WERI-Rb-1 (cell line): Measurements from ENCODE around the gene HP1BP3.

Experiments used
- DNase-seq: peaks from one replicate; pipeline ENCODE4 v3.0.0-alpha.2; 2020
- H3K27ac ChIP-seq: fragments of 250-450 bp; sonication (Bioruptor Pico); 2 replicates; pipeline ENCODE4 v1.5.1; 2020; ENCODE audit warnings: mild to moderate bottlenecking, moderate library complexity
- H3K27me3 ChIP-seq: fragments of 250-450 bp; sonication (Bioruptor Pico); 2 replicates; pipeline ENCODE4 v1.5.1; 2021; ENCODE audit warnings: mild to moderate bottlenecking, low read depth, moderate library complexity; ENCODE audit not compliant: insufficient read depth, severe bottlenecking
- H3K36me3 ChIP-seq: fragments of 250-450 bp; sonication (Bioruptor Pico); 2 replicates; pipeline ENCODE4 v1.5.1; 2020; ENCODE audit warnings: mild to moderate bottlenecking, moderate library complexity
- H3K4me3 ChIP-seq: 2 replicates; pipeline ENCODE4 v1.5.1; 2011; ENCODE audit warnings: low read depth, mild to moderate bottlenecking, control low read depth, low read length
- H3K9me3 ChIP-seq: fragments of 250-450 bp; sonication (Bioruptor Pico); 2 replicates; pipeline ENCODE4 v1.5.1; 2021; ENCODE audit warnings: mild to moderate bottlenecking, moderate library complexity; ENCODE audit not compliant: severe bottlenecking
- CTCF ChIP-seq: IDR thresholded peaks from 2 replicates; pipeline ENCODE4 v1.5.1; 2011; ENCODE audit warnings: low read depth, mild to moderate bottlenecking, control low read depth, inconsistent platforms, low read length

Gene HP1BP3

GRCh38 chr1:20786253-20787028 lies 666 bp downstream of the HP1BP3 start:
- Histone ChIP-seq H3K27me3 (no peaks in the 10 kb centered on the region), H3K4me3 (peak overlapping the region; percentile 87), H3K36me3 (peaks cover 20% of the 10 kb centered on the region), H3K27ac (peak overlapping the region; percentile 99), H3K9me3 (no peaks in the 10 kb centered on the region)
- TF ChIP-seq CTCF, result no peak
- peak; percentile 97 for DNase-seq

GRCh38 chr1:20785907-20786252 lies 1.2 kb downstream of the HP1BP3 start:
- Histone ChIP-seq H3K27ac (peak overlapping the region; percentile 99), H3K4me3 (peak overlapping the region; percentile 87), H3K9me3 (no peaks in the 10 kb centered on the region), H3K36me3 (peaks cover 20% of the 10 kb centered on the region), H3K27me3 (no peaks in the 10 kb centered on the region)
- DNase-seq, result no peak
- TF ChIP-seq CTCF, result no peak

- TF ChIP-seq CTCF, result no peak
- Histone ChIP-seq H3K9me3 (no peaks in the 10 kb centered on the region), H3K36me3 (peaks cover 93% of the 10 kb centered on the region), H3K27me3 (no peaks in the 10 kb centered on the region), H3K27ac (no peak overlapping the region), H3K4me3 (no peak overlapping the region)
- DNase-seq, result no peak
These were observed 11.4 kb downstream of the HP1BP3 start for GRCh38 chr1:20775700-20776099.

- DNase-seq, result no peak
- Histone ChIP-seq H3K9me3 (no peaks in the 10 kb centered on the region), H3K27me3 (no peaks in the 10 kb centered on the region), H3K36me3 (peaks cover 98% of the 10 kb centered on the region), H3K4me3 (no peak overlapping the region), H3K27ac (no peak overlapping the region)
- no peak for TF ChIP-seq CTCF
These were observed 15.3 kb downstream of the HP1BP3 start for GRCh38 chr1:20771780-20772179.

GRCh38 chr1:20770314-20771087 lies 16.6 kb downstream of the HP1BP3 start:
- Histone ChIP-seq H3K4me3 (no peak overlapping the region), H3K27ac (no peak overlapping the region), H3K27me3 (no peaks in the 10 kb centered on the region), H3K9me3 (no peaks in the 10 kb centered on the region), H3K36me3 (peaks cover 99% of the 10 kb centered on the region)
- no peak for TF ChIP-seq CTCF
- DNase-seq, result no peak
